HG03342 (cell line): ENCODE data around the gene PRKCE.

Experiments
- ATAC-seq: cut with Tn5 transposase; IDR thresholded peaks from one replicate; pipeline ENCODE4 v1.9.1; 2021; ENCODE audit warnings: mild to moderate bottlenecking, moderate library complexity; ENCODE audit not compliant: unreplicated experiment

PRKCE gene

GRCh38 chr2:46003903-46004473 is 352.5 kb downstream of the PRKCE start:
- ATAC-seq = no peak

DNA sequence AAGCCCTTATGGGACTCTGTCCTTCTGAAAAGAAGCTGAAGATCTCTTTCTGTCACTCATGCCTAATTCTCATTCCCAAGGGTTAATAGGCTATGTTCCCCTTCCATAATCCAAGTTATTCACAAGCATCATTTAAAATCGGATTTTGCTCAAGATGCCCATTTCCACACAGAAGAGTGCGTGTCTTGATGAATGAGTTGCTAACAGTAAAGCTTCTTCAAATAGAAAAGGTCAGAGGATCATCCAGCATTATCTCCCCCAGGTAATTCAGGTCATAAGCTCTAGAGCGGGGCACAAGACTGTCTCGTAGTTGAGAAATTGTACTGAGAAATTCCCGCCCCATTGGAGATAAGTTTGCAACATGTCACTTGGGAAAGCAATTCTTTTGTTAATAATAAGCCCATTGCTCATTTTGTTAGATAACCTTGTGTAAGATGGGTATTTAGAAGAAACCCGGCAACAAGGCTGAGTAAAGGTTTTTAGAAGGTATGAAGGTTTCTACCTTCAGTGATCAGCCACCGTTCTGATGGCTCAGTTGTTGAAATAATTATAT is 355.1 kb downstream of the PRKCE start:
- ATAC-seq = no peak

GRCh38 chr2:46007412-46007811 is 355.9 kb downstream of the PRKCE start:
- no peak for ATAC-seq

DNA sequence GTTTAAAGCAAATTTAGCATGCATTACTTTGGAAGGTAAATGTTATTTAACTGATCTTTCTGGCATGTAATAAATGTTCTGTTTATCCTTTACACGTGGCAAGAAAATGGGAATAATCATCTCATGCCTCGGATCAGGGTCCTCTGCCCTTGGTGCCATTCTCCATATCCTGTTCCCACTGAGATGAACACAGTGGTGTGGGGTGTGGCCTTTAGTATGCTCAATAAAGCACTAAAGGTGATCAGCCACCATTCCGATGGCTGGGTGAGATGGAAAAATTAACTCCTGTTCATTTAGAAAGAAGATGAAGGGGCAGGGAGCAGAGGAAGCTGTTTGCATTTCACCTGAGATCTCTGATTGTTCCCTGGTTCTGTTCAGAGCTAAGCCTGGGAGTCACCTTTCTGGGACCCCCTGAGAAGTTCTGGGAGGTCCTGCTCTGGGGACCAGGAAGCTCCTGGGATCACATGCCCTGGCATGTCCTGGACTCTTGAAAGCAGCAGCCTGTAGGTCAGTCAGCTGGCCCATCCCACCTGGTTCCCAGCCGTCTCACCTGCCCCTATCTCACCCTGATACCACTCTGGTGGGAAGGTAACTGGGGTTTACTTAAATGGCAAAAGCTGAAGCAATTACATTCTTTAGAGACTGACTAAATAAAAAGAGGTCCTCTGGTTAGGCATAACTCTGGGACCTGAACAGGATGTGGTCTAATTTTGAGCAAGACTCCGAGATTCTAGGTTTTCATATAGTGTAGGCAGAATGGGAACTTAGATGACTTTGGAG is 356.8 kb downstream of the PRKCE start:
- no peak for ATAC-seq

- ATAC-seq = no peak
Observed at GRCh38 chr2:46009315-46009714, 357.8 kb downstream of the PRKCE start.

- ATAC-seq = no peak
Observed at GRCh38 chr2:46009772-46010171, 358.3 kb downstream of the PRKCE start.

DNA sequence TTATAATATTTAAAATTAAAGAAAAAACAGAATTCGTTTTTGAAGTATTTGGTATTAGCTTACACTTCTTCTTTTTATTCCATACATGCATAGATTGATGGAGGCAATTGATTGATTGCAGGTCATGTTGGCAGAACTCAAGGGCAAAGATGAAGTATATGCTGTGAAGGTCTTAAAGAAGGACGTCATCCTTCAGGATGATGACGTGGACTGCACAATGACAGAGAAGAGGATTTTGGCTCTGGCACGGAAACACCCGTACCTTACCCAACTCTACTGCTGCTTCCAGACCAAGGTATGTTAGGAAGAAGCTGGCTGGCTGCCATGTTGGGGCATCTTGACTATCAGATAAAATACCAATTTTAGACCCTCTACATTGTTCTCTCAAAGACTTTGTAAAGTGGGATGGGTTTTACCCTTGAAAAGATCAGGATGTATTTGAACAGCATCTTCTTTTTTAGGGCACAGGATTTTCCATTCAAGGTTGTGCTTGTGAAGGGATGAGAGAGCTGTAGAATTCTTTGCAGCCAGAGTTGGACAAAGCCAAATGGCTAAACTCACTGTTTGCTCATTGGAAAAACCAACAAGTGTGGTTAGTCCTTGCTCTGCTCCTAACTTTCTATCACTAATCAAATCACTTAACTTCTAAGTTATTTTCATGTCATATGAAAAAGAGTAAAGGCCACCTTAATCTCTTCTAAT is 358.9 kb downstream of the PRKCE start:
- ATAC-seq = no peak

- ATAC-seq = no peak
Observed at GRCh38 chr2:46010925-46011490, 359.5 kb downstream of the PRKCE start.

DNA sequence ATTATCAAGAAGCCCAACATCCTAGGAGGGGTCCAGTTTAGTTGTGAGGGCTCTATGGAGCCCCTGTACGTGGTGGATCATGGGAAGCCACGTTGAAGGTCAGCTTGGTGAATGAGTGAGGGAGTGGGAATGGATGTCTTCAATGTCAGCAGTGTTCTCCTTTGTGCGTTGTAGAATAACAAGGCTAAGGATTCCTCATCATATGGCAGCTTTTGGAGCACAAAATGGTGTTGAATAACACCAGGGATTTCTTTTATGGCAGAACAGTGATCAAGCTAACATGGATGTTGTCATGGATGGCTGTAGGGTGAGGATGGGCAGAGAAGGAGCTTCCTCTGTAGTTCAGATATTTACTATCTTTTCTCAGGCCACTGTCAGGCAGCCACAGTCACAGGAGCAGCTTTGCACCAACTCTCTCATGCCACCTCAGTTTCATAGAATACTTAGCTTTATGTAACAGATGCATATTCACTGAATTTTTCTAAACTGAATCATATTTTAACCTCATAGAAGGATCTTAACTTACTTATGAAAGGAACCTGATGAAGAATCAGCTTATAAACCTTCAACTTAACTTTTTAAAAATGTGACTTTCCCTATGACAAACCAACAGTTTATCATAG is 361.3 kb downstream of the PRKCE start:
- no peak for ATAC-seq

DNA sequence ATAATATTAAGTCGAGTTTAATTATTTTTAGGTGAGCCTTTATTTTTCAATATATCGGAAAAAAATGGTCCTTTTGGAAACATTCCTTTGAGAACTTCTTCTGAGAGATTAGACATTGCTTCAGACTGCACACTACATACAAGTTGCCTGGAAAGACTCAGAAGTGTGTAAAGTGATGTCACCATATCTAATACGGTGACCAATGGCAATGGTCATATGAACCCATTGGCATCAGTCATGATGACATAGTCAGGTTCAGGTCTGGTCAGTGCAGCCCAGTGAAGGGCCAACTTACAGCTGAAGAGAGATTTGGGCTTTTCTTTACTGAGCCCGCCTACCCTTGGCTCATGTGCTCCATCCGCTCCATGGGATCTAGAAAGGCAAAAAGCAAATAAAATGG is 362.3 kb downstream of the PRKCE start:
- no peak for ATAC-seq

GRCh38 chr2:46014911-46015654 is 363.6 kb downstream of the PRKCE start:
- no peak for ATAC-seq

DNA sequence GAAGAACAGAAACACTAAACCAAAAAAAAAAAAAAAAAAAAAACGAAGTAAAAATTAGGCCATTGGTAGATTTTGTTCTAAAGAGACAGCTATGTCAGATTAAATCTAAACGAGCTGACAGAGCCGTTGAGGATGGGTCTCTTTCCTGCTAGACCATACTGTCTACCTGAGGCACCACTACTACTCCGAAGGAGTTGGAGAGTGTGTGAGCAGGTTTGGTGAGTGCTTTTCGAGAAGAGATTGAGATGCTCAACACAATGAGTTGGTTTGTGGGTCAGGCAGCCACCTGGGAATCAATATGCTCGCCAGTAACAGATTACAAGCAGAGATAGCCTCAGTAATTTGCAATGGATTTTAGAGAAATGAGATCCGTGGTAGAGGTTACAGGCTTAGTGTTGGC is 364.2 kb downstream of the PRKCE start:
- no peak for ATAC-seq

DNA sequence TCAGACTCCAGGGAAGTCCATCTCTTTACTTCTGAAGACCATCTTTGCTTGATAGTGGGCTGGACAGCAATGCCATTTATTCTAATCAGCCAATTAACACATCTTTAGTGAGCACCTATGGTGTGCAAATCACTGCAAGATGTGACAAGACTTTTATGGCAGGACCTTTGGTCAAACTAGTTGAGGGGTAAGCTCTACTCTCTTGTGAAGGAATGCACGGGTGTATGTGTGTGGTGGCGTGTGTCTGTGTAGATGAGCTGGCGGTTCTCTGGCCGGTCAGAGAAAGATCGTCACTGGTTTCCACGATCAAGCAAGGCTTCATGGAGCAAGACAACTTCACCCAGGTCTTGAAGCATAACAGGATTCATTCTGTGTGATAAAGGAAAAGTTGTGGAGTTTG is 364.6 kb downstream of the PRKCE start:
- no peak for ATAC-seq

- no peak for ATAC-seq
Observed at GRCh38 chr2:46018773-46019591, 367.5 kb downstream of the PRKCE start.

DNA sequence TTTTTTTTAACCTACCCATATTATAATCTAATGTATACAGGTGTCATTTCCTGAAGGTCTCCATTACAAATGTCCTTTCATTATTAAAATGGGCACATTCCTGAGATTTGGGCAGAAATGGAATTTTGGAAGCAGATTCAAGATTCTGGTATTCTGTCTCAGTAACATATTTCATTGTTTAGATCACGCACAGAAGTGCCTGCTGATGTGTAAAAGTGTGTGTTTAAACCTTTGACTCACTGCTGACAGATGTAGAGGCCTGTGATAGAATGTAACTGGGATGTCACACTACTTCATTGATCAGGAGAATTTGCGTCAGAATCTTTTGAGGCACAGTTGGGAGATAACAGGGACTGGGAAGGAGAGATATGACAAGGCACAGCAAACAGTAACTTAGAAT is 368.9 kb downstream of the PRKCE start:
- no peak for ATAC-seq

GRCh38 chr2:46023165-46023854 is 371.8 kb downstream of the PRKCE start:
- no peak for ATAC-seq

DNA sequence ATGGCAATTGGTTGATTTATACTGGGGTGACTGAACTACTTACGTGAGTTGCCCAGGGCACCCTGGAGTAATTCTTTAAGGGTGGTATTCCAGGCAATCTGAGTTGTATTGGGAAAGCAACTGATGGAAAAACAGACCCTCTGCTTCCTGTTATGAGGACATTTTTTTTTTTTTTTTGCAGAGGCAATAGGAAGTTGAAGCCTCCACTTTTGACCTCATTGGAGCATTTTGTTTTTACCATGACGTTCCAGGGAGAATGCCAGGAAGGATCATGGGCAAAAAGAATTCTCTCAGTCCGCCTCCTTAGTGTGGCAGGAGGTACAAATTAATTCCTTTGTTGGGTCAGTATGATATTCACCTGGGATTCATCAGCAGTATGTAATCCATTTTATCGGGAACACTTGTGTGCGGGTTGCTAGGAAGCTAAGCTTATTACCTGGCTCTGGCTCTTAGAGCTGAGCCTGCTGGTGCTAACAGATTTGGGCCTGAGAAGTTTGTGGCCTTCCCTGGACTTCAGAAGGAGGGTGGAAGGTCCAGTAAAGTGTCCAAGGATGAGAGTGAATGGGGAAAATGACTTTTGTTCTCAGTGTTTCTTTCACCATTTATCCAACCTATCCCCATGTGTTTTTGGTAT is 372.8 kb downstream of the PRKCE start:
- ATAC-seq = no peak

GRCh38 chr2:46025081-46025480 is 373.6 kb downstream of the PRKCE start:
- no peak for ATAC-seq
